Gastrocnemius medialis (tissue), 4 donors: ENCODE data around the gene DNM2.

Experiments
- POLR2A ChIP-seq, 2 donors: fragments of 450-650 bp; IDR thresholded peaks; one replicate each; pipeline ENCODE4 v1.6.1; 2017; ENCODE audit warnings: antibody characterized with exemption in 2 of 2, mild to moderate bottlenecking in 2 of 2, moderate library complexity in 2 of 2
- TF ChIP-seq, protein P1 (sequence below), 5 experiments: fragments of 450-650 bp in 3 of 5; fragments of 200-600 bp in 2 of 5; sonication (generic) in 2 of 5; IDR thresholded peaks in 4 of 5; conservative IDR thresholded peaks in 1 of 5; 1 replicate in 4 of 5; 2 replicates in 1 of 5; pipeline ENCODE4 v1.5.1; 2016 to 2019; ENCODE audit warnings: antibody characterized with exemption in 5 of 5, mild to moderate bottlenecking in 3 of 5, moderate library complexity in 3 of 5

- TF ChIP-seq, protein P1, sequence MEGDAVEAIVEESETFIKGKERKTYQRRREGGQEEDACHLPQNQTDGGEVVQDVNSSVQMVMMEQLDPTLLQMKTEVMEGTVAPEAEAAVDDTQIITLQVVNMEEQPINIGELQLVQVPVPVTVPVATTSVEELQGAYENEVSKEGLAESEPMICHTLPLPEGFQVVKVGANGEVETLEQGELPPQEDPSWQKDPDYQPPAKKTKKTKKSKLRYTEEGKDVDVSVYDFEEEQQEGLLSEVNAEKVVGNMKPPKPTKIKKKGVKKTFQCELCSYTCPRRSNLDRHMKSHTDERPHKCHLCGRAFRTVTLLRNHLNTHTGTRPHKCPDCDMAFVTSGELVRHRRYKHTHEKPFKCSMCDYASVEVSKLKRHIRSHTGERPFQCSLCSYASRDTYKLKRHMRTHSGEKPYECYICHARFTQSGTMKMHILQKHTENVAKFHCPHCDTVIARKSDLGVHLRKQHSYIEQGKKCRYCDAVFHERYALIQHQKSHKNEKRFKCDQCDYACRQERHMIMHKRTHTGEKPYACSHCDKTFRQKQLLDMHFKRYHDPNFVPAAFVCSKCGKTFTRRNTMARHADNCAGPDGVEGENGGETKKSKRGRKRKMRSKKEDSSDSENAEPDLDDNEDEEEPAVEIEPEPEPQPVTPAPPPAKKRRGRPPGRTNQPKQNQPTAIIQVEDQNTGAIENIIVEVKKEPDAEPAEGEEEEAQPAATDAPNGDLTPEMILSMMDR (IDR thresholded peaks at IDR 0.05 in 4 of 5, conservative IDR thresholded peaks at IDR 0.05 in 1 of 5): no peak
- no peak for TF ChIP-seq POLR2A (IDR thresholded peaks at IDR 0.05)
Measured at GRCh38 chr19:10805065-10805757, 87.3 kb downstream of the DNM2 start.
